OCI-LY7 (cell line): ENCODE measurements around the gene IL21R. TPM values are rescaled to one million over a fixed set of nuclear protein-coding genes. Genes with fewer than 3 reads are reported as not detected.

ENCODE experiments used
- BruUV-seq: library from RNA; stranded (reverse); fragments of 400-500 nt; replicated peaks from 2 replicates; lab custom pipeline; 2021; lab: Mats Ljungman, UMichigan
- CTCF ChIA-PET: fragments of 300-600 bp; sonication (Branson Sonifier 250); formaldehyde crosslinking; loops from one replicate; lab custom pipeline; 2022; ENCODE audit warnings: antibody characterized with exemption; ENCODE audit not compliant: unreplicated experiment; lab: Charles Lee
- POLR2A ChIA-PET: fragments of 300-600 bp; sonication (Branson Sonifier 250); formaldehyde crosslinking; loops from one replicate; lab custom pipeline; 2022; ENCODE audit warnings: antibody characterized with exemption; lab: Charles Lee
- DNase-seq: peaks from one replicate; pipeline ENCODE4 v3.0.0-alpha.2; 2015; ENCODE audit warnings: low spot score
- H2AFZ ChIP-seq: fragments of 200-600 bp; sonication (generic), shearing (Covaris generic); 2 replicates; pipeline ENCODE4 v1.6.1; 2014; ENCODE audit warnings: mild to moderate bottlenecking, antibody characterized with exemption, low read length, moderate library complexity
- H3K27ac ChIP-seq: fragments of 200-600 bp; sonication (generic); 2 replicates; pipeline ENCODE4 v1.5.1; 2014; ENCODE audit warnings: mixed run types, low read depth, mild to moderate bottlenecking, moderate library complexity, low read length, inconsistent platforms; ENCODE audit not compliant: poor library complexity, severe bottlenecking
- H3K36me3 ChIP-seq: fragments of 200-600 bp; sonication (generic); 2 replicates; pipeline ENCODE4 v1.6.1; 2014; ENCODE audit warnings: mild to moderate bottlenecking, antibody characterized with exemption, low read length, moderate library complexity, mixed read lengths; ENCODE audit not compliant: insufficient read depth
- H3K4me1 ChIP-seq: fragments of 200-600 bp; sonication (generic); 2 replicates; pipeline ENCODE4 v1.5.1; 2014; ENCODE audit warnings: mild to moderate bottlenecking, low read length; ENCODE audit not compliant: insufficient read depth, poor library complexity, severe bottlenecking
- H3K4me2 ChIP-seq: fragments of 200-600 bp; sonication (generic); 2 replicates; pipeline ENCODE4 v1.6.1; 2014; ENCODE audit warnings: mild to moderate bottlenecking, low read length
- H3K4me3 ChIP-seq: fragments of 200-600 bp; sonication (generic); 2 replicates; pipeline ENCODE4 v1.5.1; 2014; ENCODE audit warnings: mild to moderate bottlenecking, low read depth, low read length; ENCODE audit not compliant: poor library complexity, severe bottlenecking
- H3K79me2 ChIP-seq: fragments of 200-600 bp; sonication (generic); 2 replicates; pipeline ENCODE4 v1.6.1; 2016; ENCODE audit warnings: low read depth, mild to moderate bottlenecking, low read length, moderate library complexity, mixed read lengths; ENCODE audit not compliant: insufficient read depth
- H3K9me2 ChIP-seq: fragments of 200-600 bp; sonication (generic); 2 replicates; pipeline ENCODE4 v1.6.1; 2016; ENCODE audit warnings: mild to moderate bottlenecking, low read length, mixed read lengths; ENCODE audit not compliant: insufficient read depth
- H3K9me3 ChIP-seq: fragments of 200-600 bp; sonication (generic); 2 replicates; pipeline ENCODE4 v1.6.1; 2014; ENCODE audit warnings: mild to moderate bottlenecking, mixed run types, low read length, mixed read lengths
- H4K20me1 ChIP-seq: fragments of 200-600 bp; sonication (generic); 2 replicates; pipeline ENCODE4 v1.6.1; 2014; ENCODE audit warnings: mild to moderate bottlenecking, antibody characterized with exemption, low read length, moderate library complexity, mixed read lengths; ENCODE audit not compliant: insufficient read depth
- EZH2phosphoT487 ChIP-seq: fragments of 200-600 bp; sonication (generic); IDR thresholded peaks from 2 replicates; pipeline ENCODE4 v1.6.1; 2018; ENCODE audit warnings: low read depth, borderline replicate concordance, mild to moderate bottlenecking, mixed run types, antibody characterized with exemption, low read length, moderate library complexity, mixed read lengths
- intact Hi-C: fragments of 100-400 bp; cut with micrococcal nuclease; formaldehyde crosslinking; loops from one replicate; pipeline ENCODE4 v1.10.0; 2022; ENCODE audit not compliant: unreplicated experiment
- total RNA-seq, 2 experiments: library from RNA; depleted of rRNA in 1 of 2; stranded (reverse); fragments of >200 nt in 1 of 2; shearing (Covaris generic) in 1 of 2; gene quantifications; 2 replicates each; pipeline ENCODE4 v1.2.3, GENCODE V29; 2014 to 2022
- TF ChIP-seq, protein P1 (sequence below): fragments of 200-600 bp; sonication (generic); conservative IDR thresholded peaks from 2 replicates; pipeline ENCODE4 v1.5.1; 2014; ENCODE audit warnings: mild to moderate bottlenecking, antibody characterized with exemption, low read length, moderate library complexity, mixed read lengths

Gene IL21R
- total RNA-seq, 2 experiments from 2014 or later: 10.0 to 47.0 TPM

DNA sequence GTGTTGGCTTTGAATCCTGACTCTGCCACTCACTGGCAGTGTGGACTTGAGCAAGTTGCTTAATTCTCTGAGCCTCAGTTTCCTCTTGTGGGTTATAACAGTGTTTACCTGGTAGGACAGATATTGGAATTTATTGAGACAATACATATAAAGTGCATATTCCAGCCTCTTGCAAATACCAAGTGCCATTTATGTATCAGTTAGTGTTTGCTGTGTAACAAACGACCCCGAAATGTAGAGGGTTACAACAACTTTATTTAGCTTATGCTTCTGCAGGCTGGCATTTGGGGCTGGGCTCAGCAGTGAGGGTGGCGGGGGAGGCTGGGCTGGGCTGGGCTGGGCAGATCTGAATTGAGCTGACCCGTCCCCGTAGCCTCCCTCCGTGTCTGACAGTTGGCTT, 42.4 kb upstream of the IL21R start:
- Histone ChIP-seq H3K36me3 (peaks cover 68% of the 10 kb centered on the region), H3K4me1 (no peaks in the 10 kb centered on the region), H3K9me2 (no peaks in the 10 kb centered on the region), H3K27ac (no peak overlapping the region), H3K4me3 (no peak overlapping the region), H2AFZ (no peak overlapping the region), H3K79me2 (no peaks in the 10 kb centered on the region), H3K4me2 (no peak overlapping the region), H3K9me3 (0 out of 2 replicates have a peak, but pooled peaks cover 6% of the 10 kb centered on the region), H4K20me1 (no peaks in the 10 kb centered on the region)
- intact Hi-C loops: no loop called here
- DNase-seq: no peak
- CTCF ChIA-PET: interaction anchor here (0.6 kb wide), 1 partner anchor 122 kb away, joined by 5 read pairs; no protein-coding TSS in a partner anchor
- POLR2A ChIA-PET: interaction anchor here (0.8 kb wide), 1 partner anchor 131 kb away, joined by 4 read pairs; no protein-coding TSS in a partner anchor
- TF ChIP-seq, protein P1, sequence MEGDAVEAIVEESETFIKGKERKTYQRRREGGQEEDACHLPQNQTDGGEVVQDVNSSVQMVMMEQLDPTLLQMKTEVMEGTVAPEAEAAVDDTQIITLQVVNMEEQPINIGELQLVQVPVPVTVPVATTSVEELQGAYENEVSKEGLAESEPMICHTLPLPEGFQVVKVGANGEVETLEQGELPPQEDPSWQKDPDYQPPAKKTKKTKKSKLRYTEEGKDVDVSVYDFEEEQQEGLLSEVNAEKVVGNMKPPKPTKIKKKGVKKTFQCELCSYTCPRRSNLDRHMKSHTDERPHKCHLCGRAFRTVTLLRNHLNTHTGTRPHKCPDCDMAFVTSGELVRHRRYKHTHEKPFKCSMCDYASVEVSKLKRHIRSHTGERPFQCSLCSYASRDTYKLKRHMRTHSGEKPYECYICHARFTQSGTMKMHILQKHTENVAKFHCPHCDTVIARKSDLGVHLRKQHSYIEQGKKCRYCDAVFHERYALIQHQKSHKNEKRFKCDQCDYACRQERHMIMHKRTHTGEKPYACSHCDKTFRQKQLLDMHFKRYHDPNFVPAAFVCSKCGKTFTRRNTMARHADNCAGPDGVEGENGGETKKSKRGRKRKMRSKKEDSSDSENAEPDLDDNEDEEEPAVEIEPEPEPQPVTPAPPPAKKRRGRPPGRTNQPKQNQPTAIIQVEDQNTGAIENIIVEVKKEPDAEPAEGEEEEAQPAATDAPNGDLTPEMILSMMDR: no peak
- TF ChIP-seq EZH2phosphoT487: no peak
- no TSS peak for BruUV-seq

DNA sequence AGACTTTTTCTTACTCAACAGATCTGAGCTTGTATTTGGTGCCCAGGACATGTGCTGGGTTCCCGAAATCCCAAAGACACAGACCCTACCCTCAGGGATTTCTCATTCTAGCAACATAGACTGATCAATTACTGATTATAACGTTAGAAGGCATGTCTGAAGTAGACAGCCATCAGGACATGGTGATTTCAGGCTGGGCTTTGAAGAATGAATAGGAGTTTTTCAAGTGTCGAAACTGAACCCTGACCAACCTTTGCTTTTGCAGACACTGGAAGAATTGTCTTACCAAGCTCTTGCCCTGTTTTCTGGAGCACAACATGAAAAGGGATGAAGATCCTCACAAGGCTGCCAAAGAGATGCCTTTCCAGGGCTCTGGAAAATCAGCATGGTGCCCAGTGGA, 40.0 kb upstream of the IL21R start:
- Histone ChIP-seq H2AFZ (no peak overlapping the region), H3K9me3 (0 out of 2 replicates have a peak, but pooled peaks cover 6% of the 10 kb centered on the region), H3K4me2 (no peak overlapping the region), H4K20me1 (no peaks in the 10 kb centered on the region), H3K36me3 (peaks cover 47% of the 10 kb centered on the region), H3K4me1 (peaks cover 4% of the 10 kb centered on the region), H3K27ac (no peak overlapping the region), H3K9me2 (no peaks in the 10 kb centered on the region), H3K4me3 (no peak overlapping the region), H3K79me2 (no peaks in the 10 kb centered on the region)
- TF ChIP-seq, protein P1: no peak
- no peak for TF ChIP-seq EZH2phosphoT487
- intact Hi-C loops: no loop called here
- POLR2A ChIA-PET: no interaction called here
- no TSS peak for BruUV-seq
- CTCF ChIA-PET: no interaction called here
- DNase-seq: no peak

DNA sequence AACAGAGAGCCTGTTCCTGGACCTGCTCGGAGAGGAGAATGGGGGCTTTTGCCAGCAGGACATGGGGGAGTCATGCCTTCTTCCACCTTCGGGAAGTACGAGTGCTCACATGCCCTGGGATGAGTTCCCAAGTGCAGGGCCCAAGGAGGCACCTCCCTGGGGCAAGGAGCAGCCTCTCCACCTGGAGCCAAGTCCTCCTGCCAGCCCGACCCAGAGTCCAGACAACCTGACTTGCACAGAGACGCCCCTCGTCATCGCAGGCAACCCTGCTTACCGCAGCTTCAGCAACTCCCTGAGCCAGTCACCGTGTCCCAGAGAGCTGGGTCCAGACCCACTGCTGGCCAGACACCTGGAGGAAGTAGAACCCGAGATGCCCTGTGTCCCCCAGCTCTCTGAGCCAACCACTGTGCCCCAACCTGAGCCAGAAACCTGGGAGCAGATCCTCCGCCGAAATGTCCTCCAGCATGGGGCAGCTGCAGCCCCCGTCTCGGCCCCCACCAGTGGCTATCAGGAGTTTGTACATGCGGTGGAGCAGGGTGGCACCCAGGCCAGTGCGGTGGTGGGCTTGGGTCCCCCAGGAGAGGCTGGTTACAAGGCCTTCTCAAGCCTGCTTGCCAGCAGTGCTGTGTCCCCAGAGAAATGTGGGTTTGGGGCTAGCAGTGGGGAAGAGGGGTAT, 39.3 kb upstream of the IL21R start:
- no peak for TF ChIP-seq EZH2phosphoT487
- TF ChIP-seq, protein P1: no peak
- CTCF ChIA-PET: no interaction called here
- no peaks in the 10 kb centered on the region for H3K79me2 ChIP-seq
- H2AFZ ChIP-seq: no peak overlapping the region
- intact Hi-C loops: no loop called here
- no peak overlapping the region for H3K4me2 ChIP-seq
- peaks cover 46% of the 10 kb centered on the region for H3K36me3 ChIP-seq
- 0 out of 2 replicates have a peak, but pooled peaks cover 6% of the 10 kb centered on the region for H3K9me3 ChIP-seq
- no peak overlapping the region for H3K4me3 ChIP-seq
- no peaks in the 10 kb centered on the region for H4K20me1 ChIP-seq
- H3K4me1 ChIP-seq: peaks cover 11% of the 10 kb centered on the region
- no peaks in the 10 kb centered on the region for H3K9me2 ChIP-seq
- no TSS peak for BruUV-seq
- POLR2A ChIA-PET: no interaction called here
- no peak overlapping the region for H3K27ac ChIP-seq
- DNase-seq: no peak
